ENCODE measurements around the gene DPPA4. TPM values are rescaled to one million over a fixed set of nuclear protein-coding genes. Genes with fewer than 3 reads are reported as not detected.
"Not testable (repeated sequence)": the region's sequence is repeated elsewhere in the genome, so short reads cannot be mapped to it uniquely, and the experiment has no call there.

Gene DPPA4, protein sequence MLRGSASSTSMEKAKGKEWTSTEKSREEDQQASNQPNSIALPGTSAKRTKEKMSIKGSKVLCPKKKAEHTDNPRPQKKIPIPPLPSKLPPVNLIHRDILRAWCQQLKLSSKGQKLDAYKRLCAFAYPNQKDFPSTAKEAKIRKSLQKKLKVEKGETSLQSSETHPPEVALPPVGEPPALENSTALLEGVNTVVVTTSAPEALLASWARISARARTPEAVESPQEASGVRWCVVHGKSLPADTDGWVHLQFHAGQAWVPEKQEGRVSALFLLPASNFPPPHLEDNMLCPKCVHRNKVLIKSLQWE
- total RNA-seq: 1.6 TPM

DNA sequence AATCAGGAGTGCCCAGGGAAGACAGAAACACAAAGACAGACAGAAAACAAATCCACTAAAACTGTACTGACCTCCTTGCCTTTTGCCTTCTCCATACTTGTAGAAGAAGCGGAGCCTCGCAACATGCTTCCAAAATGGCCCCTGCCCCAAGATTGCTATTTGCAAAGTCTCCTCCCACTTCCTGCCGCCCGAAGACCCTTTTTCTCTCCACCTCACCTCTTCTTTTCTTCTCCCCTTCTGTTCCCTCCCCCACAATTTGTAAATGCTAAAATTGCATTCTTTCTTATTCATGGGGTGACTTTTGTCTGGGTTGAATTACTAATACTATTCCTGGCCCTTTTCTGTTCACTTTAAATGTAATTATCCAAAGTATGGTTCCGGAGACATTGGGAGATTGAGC lies at the start of gene DPPA4:
Gene DPPA4, minus strand, starts transcription at position 154 of the 400 bp plus-strand sequence. Its CDS starts 29 bp downstream, at position 125.
- FAIRE-seq: no peak
- DNase-seq (ENCODE audit: low spot score in 2 of 2): no peak

DNA sequence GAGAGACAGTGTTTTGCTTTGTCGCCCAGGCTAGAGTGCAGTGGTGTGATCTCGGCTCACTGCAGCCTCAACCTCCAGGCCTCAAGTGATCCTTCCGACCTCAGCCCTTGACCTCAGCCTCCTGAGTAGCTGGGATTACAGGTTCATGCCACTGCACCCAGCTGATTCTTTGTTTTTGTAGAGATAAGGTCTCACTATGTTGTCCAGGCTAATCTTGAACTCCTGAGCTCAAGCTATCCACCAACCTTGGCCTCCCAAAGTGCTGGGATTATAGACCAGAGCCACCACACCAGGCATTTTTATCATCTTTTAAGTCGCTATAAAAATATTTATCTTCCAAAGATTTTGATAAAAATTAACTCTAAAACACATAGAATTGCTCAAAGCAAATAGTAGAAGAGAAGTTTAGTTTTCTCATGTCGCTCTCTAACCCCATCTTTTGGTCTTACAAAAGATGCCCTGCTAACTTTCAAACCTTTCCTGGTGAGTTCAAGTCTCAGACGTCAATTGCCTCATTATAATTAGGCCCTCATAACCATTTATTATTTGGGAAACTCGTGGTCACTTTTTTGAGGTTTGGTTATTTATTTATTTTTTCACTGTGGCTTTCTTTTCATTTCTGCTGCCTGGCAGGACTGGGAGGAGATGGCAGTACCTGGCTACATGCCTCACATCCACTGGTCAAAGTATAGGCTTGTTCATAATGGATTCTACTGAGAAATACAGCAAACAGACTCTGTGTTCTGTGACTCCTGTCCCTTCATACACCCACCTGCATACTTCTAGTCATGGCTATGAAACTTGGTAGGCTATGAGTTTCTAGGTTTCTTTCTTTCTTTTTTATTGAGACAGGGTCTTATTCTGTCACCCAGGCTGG lies 48.3 kb upstream of the DPPA4 start:
- DNase-seq (ENCODE audit: low spot score in 2 of 2) (no peak), FAIRE-seq (no peak)

DNA sequence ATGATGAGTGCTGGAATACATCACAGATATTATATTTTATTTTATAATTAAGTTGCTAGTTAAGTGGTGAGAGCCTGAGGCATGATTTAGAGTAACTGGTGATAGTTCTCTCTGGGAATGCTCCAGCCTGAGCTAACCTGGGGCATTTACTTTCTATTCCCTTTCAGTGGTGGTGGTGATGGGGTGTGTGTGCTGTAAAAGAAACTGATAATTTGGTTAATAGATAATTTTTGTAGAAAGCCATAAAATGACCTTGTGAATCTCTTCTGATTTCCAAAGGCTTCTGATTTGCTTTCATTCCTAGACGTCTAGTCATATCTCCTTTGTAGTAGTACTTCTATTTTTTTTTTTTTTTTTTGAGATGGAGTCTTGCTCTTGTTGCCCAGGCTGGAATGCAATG lies 46.8 kb upstream of the DPPA4 start:
- no peak for FAIRE-seq
- DNase-seq (ENCODE audit: low spot score in 2 of 2): no peak

DNA sequence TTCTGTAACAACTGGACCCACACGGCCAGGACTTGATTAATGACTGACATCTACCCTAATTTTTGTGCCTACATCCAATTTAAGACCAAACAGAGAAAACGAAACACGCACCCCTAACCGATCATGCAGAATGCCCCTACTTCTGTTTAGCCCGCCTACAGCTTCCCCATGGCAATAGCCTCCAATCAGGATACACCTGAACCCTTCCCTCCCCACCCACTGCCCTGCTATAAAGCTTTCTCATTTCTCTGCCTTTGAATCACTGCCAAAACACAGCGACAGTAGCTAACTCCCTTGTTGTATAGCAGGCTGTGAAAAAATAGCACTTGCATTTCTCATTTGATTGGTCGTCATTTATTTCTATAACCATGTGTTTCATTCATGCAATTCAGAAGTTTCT lies 45.2 kb upstream of the DPPA4 start:
- DNase-seq (ENCODE audit: low spot score in 2 of 2): no peak
- FAIRE-seq: no peak

DNA sequence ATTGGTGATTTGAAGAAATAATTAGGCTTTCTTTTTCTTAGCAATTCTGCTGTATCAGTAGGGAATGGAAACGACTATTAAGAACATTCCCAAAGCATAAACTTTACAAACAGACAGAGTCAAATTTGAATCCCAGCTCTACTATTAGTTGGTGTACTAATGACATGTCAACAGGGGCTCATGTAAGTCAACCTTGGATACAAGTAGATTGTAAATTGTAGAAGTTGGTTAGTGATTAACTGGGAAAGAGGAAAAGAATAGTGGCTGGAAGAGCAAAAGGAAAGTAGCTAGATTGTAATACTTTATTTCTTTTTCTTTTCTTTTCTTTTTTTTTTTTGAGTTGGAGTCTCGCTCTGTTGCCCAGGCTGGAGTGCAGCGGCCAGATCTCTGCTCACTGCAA lies 38.6 kb upstream of the DPPA4 start:
- DNase-seq (ENCODE audit: low spot score in 2 of 2) (no peak), FAIRE-seq (no peak)

DNA sequence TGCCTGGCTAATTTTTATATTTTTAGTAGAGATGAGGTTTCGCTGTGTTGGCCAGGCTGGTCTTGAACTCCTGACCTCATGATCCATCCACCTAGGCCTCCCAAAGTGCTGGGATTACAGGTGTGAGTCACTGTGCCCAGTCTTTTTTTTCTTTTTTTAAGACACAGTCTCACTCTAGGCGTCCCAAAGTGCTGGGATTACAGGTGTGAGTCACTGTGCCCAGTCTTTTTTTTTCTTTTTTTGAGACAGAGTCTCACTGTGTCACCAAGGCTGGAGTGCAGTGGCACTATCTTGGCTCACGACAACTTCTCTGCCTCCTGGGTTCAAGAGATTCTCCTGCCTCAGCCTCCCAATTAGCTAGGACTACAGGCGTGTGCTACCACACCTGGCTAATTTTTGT lies 37.1 kb upstream of the DPPA4 start:
- not testable (repeated sequence) for DNase-seq (ENCODE audit: low spot score in 2 of 2); FAIRE-seq

DNA sequence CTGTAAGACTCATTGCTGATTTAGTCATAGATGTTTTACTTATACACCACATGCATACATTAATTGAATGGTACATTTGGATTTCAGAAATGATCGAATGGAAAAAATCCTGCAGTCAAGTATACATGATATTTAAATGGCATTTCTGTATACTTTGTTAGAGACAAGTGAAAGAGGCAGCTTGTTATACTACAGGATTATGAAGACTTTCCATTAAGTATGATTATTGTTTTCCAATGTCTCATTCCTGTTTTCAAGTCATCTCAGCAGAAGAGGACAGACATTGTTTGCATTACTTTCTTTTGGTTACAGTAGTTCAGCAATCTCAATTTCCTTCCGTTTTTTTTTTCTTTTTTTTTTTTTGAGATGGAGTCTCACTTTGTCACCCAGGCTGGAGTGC lies 36.6 kb upstream of the DPPA4 start:
- DNase-seq (ENCODE audit: low spot score in 2 of 2): no peak
- FAIRE-seq: no peak

DNA sequence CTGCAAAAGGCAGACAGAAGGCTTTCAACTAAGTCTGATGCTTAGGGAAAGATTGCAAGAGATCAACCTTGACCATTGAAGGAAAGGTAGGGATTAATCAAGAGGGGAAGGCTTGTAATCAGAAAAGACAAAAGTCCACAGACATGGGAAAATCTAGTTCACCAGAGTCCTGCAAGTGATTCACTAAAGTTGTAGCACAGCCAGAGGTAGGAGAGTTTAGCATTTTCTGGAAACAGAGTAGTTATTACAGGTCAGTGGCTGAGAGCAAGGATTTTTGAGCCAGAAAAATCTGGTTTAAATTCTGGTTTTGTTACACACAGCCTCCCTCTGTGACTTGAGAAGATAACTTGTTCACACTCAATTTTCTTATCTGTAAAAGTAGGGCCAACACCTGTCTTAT lies 35.3 kb upstream of the DPPA4 start:
- DNase-seq (ENCODE audit: low spot score in 2 of 2) (no peak), FAIRE-seq (no peak)

DNA sequence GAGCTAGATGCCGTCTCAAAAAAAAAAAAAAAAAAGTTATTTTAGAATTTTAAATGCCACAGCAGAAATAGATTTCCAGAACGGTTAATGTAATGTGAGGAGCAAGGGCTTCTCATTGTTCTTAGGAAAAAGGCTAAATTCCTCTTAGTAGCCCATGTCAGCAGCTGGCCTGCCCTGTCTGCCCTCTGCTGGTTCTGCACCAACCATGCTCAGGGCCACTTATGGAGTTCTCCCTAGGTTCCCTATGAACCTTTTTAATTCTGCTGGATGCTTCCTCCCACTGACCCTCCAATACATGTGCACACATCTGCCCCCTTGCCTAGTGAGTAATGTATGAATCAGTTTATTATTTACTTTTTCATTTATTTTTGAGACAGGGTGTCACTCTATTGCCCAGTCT lies 32.2 kb upstream of the DPPA4 start:
- FAIRE-seq: no peak
- no peak for DNase-seq (ENCODE audit: low spot score in 2 of 2)

DNA sequence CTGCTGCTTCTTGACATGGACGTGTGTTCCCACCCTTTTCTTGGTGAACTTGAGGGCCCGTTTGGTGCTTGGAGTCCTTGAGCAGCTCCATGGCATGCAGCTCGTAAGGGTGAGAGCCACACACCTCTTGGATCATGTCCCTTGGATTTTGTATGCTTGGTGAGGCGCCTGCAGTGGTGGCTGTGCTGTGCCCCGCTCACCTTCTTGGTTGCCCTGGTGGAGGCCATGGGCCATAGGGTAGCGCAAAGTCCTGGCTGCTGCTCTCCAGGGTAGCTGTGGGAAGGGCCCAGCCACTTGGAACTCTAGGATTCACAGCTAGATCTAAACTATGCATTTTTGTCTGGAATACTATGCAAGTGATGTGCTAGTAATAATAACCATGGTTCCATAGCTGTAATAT lies 26.7 kb upstream of the DPPA4 start:
- FAIRE-seq (no peak), DNase-seq (ENCODE audit: low spot score in 2 of 2) (no peak)

DNA sequence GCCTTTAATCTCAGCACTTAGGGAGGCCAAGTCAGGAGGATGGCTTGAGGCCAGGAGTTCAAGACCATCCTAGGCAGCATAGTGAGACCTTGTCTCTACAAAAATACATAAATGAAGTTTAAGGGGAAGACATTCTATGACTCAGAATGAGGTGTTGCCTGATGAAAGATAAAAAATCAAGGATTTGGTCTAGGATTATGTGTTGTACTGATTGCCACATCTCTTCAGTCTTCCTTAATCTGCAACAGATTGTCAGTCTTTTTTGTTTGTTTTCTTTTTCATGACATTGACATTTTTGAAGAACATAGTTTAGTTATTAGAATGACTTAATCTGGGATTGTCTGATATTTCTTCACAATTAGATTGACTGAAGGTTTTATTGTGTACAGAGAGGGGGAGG lies 26.3 kb upstream of the DPPA4 start:
- DNase-seq (ENCODE audit: low spot score in 2 of 2) (no peak), FAIRE-seq (no peak)

DNA sequence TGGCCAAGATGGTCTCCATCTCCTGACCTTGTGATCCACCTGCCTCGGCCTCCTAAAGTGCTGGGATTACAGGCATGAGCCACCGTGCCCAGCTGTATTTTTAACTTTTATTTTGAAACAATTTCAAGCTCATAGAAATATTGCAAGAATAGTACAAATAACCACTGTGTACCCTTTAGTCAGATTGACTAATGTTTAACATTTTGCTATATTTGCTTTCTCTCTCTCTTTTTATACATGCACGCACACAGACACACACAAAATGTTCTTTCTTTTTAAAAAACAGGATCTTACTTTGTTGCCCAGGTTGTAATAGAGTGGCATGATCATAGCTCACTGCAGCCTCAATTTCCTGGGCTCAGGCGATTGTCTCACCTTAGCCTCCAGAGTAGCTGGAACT lies 25.5 kb upstream of the DPPA4 start:
- FAIRE-seq: no peak
- DNase-seq (ENCODE audit: low spot score in 2 of 2): no peak

DNA sequence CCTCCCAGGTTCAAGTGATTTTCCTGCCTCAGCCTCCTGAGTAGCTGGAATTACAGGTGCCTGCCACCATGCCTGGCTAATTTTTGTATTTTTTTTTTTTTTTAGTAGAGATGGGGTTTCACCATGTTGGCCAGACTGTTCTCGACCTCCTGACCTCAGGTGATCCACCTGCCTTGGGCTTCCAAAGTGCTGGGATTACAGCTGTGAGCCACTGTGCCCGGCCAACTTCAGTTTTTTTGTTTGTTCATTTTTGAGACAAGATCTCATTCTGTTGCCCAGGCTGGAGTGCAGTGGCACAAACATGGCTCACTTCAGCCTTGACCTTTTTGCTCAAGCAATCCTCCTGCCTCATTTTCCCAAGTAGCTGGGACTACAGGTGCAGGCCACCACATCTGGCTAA lies 21.5 kb upstream of the DPPA4 start:
- not testable (repeated sequence) for FAIRE-seq; DNase-seq (ENCODE audit: low spot score in 2 of 2)

DNA sequence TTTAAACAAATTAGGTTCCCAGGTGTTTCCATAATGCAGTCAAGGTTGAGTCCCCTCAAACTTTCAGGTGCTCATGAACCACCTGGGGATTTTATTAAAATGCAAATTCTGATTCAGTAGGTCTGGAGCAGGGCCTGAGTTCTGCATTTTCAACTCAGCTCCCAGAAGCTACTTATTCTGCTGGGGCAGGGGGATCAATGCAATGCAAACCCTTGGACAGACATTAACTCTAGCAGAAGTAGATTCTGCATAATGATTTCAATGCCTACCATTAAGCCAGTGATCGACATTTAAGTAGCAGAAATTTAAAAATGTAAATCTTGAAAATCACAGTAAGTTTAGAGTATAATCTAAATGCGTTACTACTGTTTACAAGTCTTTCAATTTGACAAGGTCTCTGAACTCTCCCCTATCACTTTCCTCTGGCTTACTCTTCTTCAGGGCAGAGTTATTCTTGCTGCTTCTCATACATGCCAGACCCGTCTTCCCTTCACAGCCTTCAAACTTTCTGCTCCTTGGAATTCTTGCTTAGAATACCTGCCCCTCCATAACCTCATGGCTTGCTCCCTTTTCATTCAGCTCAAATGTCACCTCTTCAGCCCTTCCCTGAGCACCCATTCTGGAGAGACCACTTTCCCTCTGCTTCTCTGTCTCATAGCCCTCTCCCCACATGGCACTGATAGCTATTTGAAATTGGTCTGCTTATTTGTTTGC lies 19.3 kb upstream of the DPPA4 start:
- DNase-seq (ENCODE audit: low spot score in 2 of 2) (no peak), FAIRE-seq (no peak)

DNA sequence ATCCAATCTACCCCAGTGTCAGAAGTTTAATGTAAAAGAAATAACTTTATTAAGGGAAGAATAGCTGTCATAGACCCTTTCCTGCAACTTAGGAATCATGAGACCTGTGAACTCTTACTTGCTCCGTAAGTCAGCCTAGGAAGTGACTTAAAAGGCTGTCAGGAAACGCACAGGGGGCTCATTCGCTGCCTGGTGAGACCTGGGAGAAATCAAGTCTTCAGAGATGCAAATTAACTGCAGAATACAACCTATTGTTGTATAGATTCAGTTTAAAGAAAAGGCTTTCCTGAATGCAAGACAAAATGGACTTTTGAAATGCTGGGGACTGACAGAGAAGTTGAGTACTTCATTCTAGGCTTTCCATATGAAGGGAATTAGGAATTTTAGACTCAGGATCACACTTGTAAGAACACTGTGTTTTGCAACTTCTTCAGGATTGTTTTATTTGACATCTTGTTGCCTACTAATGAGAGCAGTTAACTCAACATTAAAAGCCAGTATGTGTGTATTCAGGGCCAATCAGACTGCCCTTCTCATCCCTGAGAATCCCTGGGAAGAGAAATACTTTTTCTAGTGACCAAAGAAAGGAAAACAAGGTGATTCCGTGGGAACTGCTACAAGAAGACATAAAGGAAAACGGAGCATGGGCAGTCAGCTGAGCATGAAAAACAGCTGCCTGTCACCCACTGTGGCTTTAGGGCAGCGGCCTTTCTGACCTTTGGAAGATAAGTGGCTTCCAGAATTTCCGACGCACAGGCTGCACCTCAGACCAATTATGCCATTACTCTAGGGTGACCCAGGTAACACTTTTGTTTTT lies 18.5 kb upstream of the DPPA4 start:
- DNase-seq (ENCODE audit: low spot score in 2 of 2) (no peak), FAIRE-seq (no peak)

DNA sequence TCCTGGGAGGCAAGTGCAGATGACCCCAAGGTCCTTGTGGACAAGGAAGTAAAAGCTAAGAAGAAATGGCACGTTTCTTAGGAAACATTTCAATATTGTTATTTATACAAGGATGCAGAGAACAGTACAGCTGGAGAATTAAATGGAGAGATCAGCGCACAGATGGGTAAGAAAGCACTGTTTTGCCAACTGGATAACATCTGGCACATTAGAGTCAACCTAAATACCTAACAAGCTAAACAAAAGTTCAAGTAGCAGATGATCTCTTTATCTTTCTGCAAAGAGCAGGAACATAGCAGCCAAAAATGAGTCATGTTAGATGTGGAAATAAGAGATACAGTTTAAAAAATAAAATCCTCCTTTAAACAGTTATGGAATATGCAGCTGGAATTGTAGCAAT lies 15.7 kb upstream of the DPPA4 start:
- DNase-seq (ENCODE audit: low spot score in 2 of 2) (no peak), FAIRE-seq (no peak)

DNA sequence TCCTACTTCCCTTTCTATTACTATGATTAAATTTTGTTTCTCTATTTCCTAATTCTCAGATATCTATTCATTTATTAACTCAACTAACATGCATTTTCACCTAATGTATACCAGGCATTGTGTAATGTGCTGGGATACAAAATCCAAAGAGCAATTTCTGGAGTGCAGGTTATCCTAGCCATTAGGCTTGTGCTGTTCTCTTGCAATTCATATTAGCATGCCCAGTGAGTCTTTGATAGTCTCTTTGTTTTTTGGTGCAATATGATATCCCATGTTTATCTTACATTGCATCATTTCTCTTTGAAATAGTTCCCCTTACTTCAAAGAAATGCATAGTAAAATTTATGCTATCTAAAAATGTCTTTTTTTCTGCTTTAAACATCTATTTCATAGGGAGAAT lies 13.9 kb upstream of the DPPA4 start:
- FAIRE-seq (no peak), DNase-seq (ENCODE audit: low spot score in 2 of 2) (no peak)

DNA sequence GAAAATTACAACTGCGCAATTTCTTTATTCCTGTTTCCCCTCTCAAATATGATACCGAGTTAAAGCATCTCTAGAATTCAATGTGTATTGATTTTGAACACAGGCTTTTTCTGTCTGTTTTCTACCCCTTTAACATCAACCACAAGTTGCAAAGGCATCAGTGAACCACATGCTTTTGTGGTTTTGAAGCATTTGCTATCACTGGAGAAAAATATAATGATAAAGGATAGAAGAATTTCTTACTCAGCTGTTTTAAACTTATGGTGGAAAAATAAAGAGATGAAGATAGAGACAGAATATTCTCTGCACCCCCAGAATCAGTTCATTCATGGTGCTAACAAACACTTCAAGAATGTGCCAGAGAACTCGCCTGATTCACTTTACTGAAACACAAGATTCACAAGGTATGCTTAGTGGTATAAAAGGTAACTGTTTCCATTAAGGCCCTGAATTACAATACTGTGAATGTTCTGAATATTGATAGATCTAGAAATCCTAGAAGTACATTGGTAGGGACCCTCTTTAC lies 9.5 kb upstream of the DPPA4 start:
- no peak for DNase-seq (ENCODE audit: low spot score in 2 of 2)
- FAIRE-seq: no peak

DNA sequence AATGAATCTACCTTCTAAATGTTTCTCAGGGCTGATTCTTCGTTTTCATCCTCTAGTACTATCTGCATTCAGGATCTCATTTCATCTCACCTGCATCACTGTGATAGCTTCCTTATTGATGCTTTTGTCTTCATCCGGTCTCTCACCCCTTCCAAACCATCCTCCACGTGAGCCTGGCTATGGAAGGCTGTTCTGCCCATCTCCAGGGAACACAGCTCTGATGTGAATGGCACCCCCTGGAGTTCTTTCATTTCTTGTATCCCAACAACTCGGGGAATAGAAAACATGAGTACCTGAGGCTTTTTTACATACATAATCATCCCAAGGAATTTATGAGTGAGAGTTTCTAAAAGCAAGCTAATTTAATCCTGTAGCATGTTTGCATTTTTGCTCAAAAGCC lies 8.8 kb upstream of the DPPA4 start:
- FAIRE-seq: no peak
- no peak for DNase-seq (ENCODE audit: low spot score in 2 of 2)
